Lower leg skin (tissue), 4 donors: Measurements from ENCODE around the gene CNIH3. TPM values are rescaled to one million over a fixed set of nuclear protein-coding genes. Genes with fewer than 3 reads are reported as not detected.

Source experiments
- DNase-seq, 2 donors: peaks; one replicate each; pipeline ENCODE4 v3.0.0-alpha.2; 2019; ENCODE audit warnings: low spot score in 2 of 2
- H3K4me3 ChIP-seq: fragments of 200-600 bp; sonication (generic); 2 replicates; pipeline ENCODE4 v1.5.1; 2017; ENCODE audit warnings: mild to moderate bottlenecking, low read depth; ENCODE audit not compliant: poor library complexity, severe bottlenecking
- POLR2A ChIP-seq, 2 donors: fragments of 450-650 bp; IDR thresholded peaks; one replicate each; pipeline ENCODE4 v1.6.1; 2016 to 2017; ENCODE audit warnings: antibody characterized with exemption in 2 of 2, mild to moderate bottlenecking in 1 of 2, moderate library complexity in 1 of 2
- WGBS, 2 donors: methylation state at CpG; one replicate each; pipeline ENCODE4 v1.1.5; 2018; 5-methylcytosine and 5-hydroxymethylcytosine counted together
- intact Hi-C: fragments of 100-400 bp; cut with DNase I; formaldehyde crosslinking; loops from one replicate; pipeline ENCODE4 v1.15.0; 2023; ENCODE audit warnings: low total_unique reads
- total RNA-seq, 4 donors: library from RNA; depleted of rRNA; stranded (reverse); fragments of >200 nt; gene quantifications; one replicate each; pipeline ENCODE4 v1.1.0, GENCODE V29; 2016
- TF ChIP-seq, protein P1 (sequence below), 3 donors: fragments of 450-650 bp; IDR thresholded peaks; one replicate each; pipeline ENCODE4 v1.5.1; 2016; ENCODE audit warnings: antibody characterized with exemption in 3 of 3, mild to moderate bottlenecking in 3 of 3, moderate library complexity in 2 of 3

Gene CNIH3
- total RNA-seq, 4 donors from 2014 or later, result 1.4 to 5.1 (median 2.3) TPM

DNA sequence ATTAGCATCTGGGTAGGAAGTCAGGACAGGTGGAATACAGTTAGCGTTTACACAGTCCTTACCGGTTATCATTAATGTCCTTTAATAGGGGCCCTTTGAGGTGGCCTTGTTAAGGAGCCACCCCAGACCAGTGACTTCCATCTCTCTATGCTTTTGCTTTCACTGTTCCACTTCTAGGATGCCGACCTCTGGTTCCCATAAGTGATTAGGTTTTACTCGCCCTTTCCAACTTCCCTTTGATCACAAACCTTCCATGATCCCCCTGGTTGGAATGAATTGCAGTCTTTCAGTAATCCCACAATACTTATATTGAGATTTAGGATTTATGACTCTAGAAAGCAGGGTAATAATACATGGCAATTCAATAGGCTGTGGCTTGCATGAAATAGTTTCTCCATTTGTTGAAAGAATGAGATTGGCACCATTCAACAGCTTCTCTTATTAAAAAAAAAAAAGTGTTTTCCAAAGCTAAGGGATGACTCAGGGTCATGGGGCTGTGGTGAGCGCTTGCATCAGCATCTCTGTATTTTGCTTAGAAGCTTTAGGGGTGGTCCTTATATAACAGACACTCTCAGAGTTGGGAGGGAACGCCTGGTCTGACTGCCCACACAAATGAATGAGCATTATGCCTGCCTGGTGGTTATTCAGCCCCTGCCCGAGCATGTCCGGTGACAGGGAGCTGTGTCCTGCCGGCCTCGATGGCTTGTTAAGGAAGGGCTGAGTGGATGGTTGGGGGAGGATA, 110.5 kb downstream of the CNIH3 start:
- peak; percentile 86 to 95 for DNase-seq
- no peak overlapping the region for H3K4me3 ChIP-seq
- intact Hi-C loops, result no loop called here
- WGBS, 2 donors, result 52 to 58% methylated on average over 10 of the region's 10 CpGs
- TF ChIP-seq POLR2A (IDR thresholded peaks at IDR 0.05), result no peak
- TF ChIP-seq, protein P1, sequence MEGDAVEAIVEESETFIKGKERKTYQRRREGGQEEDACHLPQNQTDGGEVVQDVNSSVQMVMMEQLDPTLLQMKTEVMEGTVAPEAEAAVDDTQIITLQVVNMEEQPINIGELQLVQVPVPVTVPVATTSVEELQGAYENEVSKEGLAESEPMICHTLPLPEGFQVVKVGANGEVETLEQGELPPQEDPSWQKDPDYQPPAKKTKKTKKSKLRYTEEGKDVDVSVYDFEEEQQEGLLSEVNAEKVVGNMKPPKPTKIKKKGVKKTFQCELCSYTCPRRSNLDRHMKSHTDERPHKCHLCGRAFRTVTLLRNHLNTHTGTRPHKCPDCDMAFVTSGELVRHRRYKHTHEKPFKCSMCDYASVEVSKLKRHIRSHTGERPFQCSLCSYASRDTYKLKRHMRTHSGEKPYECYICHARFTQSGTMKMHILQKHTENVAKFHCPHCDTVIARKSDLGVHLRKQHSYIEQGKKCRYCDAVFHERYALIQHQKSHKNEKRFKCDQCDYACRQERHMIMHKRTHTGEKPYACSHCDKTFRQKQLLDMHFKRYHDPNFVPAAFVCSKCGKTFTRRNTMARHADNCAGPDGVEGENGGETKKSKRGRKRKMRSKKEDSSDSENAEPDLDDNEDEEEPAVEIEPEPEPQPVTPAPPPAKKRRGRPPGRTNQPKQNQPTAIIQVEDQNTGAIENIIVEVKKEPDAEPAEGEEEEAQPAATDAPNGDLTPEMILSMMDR (IDR thresholded peaks at IDR 0.05), result no peak

DNA sequence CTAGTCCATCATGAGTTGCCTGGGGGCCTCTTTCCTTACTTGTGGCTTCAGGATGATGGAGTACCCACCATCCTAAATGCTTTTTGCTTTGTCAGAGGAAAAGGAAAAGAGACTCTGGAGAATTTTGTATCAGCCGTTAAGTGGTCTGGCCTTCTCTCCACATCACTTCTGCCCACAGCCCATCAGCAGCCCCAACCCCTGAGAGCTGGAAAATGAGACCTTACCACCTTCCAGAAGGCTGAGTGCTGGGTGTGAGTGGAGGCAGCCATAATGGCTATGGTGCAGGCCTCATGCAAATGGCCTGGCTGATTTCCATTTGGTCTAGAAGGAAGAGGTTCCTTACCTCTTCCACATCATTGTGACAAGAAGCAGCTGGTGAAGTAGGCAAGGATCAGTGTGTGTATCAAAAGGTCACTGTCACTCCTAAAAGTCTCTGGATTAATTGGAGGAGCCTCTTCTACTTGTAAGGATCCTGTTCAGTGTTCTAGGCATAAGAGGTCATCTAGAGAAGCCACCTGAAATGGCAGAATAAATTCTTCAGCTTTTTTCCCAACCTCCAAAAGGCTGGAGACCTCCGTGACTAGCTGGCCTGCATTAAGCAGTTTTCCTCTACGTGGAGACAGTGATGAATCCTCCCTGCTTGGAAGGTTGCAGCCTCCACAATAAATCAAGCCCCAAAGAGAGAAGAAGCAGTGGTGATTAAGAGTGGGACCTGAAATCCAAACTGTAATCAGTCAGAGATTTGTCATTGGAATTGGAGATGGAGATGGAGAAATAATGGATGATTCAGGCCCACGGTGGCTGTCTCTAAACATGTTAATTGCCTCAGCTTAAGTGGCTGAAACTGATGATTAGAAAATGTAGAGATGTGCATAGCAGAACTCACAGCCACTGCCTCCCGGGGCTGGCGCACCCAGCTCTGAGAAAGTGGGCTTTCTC, 111.5 kb downstream of the CNIH3 start:
- intact Hi-C loops, result no loop called here
- peak in 1 of 2 donors; percentile 47 for DNase-seq
- H3K4me3 ChIP-seq, result no peak overlapping the region
- TF ChIP-seq POLR2A (IDR thresholded peaks at IDR 0.05), result no peak
- TF ChIP-seq, protein P1 (IDR thresholded peaks at IDR 0.05), result no peak
- 73 to 76% methylated on average over 6 of the region's 6 CpGs for WGBS, 2 donors

DNA sequence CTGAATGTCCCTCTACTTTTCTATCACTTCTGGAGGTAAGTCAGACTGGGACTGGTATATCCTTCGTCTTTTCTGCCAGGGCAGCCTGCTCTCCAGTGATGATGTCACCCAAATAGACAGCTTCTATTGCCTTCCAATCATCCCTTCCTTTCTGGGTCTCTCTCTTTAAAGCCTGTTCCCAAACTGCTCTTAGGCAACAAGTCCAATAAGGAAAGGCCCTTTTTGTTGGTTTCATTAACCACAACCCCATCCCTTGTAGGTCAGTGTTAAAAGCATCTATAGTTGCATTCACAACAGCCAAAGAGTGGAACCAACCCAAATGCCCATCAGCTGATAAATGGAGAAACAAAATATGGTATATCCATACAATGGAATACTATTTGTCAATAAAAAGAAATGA, 114.4 kb downstream of the CNIH3 start:
- 62 to 71% methylated on average over 1 of the region's 1 CpG for WGBS, 2 donors
- no peak for DNase-seq
- H3K4me3 ChIP-seq, result no peak overlapping the region
- intact Hi-C loops, result no loop called here
- TF ChIP-seq POLR2A (IDR thresholded peaks at IDR 0.05), result no peak
- TF ChIP-seq, protein P1 (IDR thresholded peaks at IDR 0.05), result no peak

- intact Hi-C loops, result no loop called here
- TF ChIP-seq, protein P1 (IDR thresholded peaks at IDR 0.05), result no peak
- TF ChIP-seq POLR2A (IDR thresholded peaks at IDR 0.05), result no peak
- no peak overlapping the region for H3K4me3 ChIP-seq
- no peak for DNase-seq
Measured at GRCh38 chr1:224730965-224731364, 114.8 kb downstream of the CNIH3 start.

- intact Hi-C loops, result no loop called here
- TF ChIP-seq, protein P1 (IDR thresholded peaks at IDR 0.05), result no peak
- TF ChIP-seq POLR2A (IDR thresholded peaks at IDR 0.05), result no peak
- H3K4me3 ChIP-seq, result no peak overlapping the region
- 63 to 64% methylated on average over 3 of the region's 3 CpGs for WGBS, 2 donors
- no peak for DNase-seq
Measured at GRCh38 chr1:224731633-224732032, 115.5 kb downstream of the CNIH3 start.
